GM21526 (cell line): ENCODE results near the gene GON7.
"Not testable (repeated sequence)": the region's sequence is repeated elsewhere in the genome, so short reads cannot be mapped to it uniquely, and the experiment has no call there.

ENCODE experiments used
- ATAC-seq: cut with Tn5 transposase; IDR thresholded peaks from one replicate; pipeline ENCODE4 v1.9.1; 2021; ENCODE audit warnings: moderate library complexity; ENCODE audit not compliant: unreplicated experiment, low FRiP score

GON7 gene

GRCh38 chr14:93160353-93160801 is 46.5 kb downstream of the GON7 start:
- no peak for ATAC-seq

DNA sequence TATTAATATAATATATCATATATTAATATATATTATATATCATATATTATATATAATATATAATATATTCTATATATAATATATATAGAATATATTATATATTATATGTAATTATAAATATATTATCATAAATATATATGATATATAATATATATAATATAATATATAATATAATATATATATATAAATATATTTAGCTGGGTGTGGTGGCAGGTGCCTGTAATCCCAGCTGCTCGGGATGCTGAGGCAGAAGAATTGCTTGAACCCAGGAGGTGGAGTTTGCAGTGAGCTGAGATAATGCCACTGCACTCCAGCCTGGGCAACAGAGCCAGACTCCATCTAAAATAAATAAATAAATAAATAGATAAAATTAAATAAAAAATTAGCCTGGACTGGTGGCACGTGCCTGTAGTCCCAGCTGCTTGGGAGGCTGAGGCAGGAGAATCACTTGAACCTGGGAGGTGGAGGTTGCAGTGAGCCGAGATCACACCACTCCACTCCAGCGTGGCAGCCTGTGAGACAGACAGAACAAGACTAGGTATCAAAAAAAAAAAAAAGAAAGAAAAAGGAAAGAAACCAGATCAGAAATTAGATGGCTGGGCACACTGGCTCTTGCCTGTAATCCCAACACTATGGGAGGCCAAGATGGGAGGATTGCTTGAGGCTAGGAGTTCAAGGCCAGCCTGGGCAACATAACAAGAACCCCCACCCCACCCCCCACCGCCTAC is 47.1 kb downstream of the GON7 start:
- ATAC-seq = not testable (repeated sequence)

DNA sequence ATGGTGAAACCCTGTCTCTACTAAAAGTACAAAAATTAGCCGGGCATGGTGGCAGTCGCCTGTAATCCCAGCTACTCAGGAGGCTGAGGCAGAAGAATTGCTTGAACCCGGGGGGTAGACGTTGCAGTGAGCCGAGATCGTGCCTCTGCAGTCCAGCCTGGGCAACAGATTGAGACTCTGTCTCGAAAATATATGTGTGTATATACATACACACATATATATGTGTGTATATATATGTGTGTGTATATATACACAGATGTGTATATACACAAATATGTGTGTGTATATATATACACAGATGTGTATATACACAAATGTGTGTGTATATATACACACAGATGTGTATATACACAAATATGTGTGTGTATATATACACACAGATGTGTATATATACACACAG is 48.5 kb downstream of the GON7 start:
- ATAC-seq = not testable (repeated sequence)

GRCh38 chr14:93156693-93157369 is 50.0 kb downstream of the GON7 start:
- no peak for ATAC-seq

- no peak for ATAC-seq
These were observed 51.2 kb downstream of the GON7 start for GRCh38 chr14:93155667-93156066.

DNA sequence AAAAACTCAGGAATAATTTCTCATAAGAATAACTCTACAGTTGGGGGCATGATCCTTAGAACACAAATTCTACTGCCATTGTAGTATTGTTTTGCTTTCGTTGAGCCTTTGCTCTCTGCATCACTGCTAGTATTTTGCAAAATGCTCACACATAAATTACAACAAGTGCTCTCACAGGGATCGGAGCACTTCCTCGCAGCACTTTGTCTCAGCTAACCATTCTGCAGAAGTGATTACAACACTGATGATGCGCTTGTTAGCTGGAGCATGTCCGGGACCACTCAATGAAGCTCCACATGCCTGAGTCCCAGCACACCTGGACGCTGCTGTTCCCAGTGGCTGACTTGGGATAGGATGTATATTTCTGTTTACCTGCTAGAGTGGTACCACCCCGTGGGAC is 53.7 kb downstream of the GON7 start:
- ATAC-seq = no peak
